Mesendoderm (in vitro differentiated cells): ENCODE measurements around the gene FAM118A.

Source experiments
- DNase-seq: peaks from one replicate; pipeline ENCODE4 v3.0.0; 2013
- H2AK5ac ChIP-seq: 2 replicates; pipeline ENCODE4 v1.6.1; 2013; ENCODE audit warnings: low read length, inconsistent platforms
- H2BK120ac ChIP-seq: 2 replicates; pipeline ENCODE4 v1.6.1; 2013; ENCODE audit warnings: low read depth, mild to moderate bottlenecking, low read length, moderate library complexity, mixed read lengths
- H2BK15ac ChIP-seq: replicated peaks from 2 replicates; pipeline ENCODE4 v1.6.1; 2013; ENCODE audit warnings: low read depth, mild to moderate bottlenecking, moderate library complexity
- H2BK5ac ChIP-seq: 2 replicates; pipeline ENCODE4 v1.6.1; 2013; ENCODE audit warnings: low read length, inconsistent platforms
- H3K18ac ChIP-seq: 2 replicates; pipeline ENCODE4 v1.6.1; 2013; ENCODE audit warnings: mild to moderate bottlenecking, low read length, mixed read lengths
- H3K23ac ChIP-seq: one replicate; pipeline ENCODE4 v1.6.1; 2013; ENCODE audit warnings: low read length
- H3K27ac ChIP-seq: 2 replicates; pipeline ENCODE4 v1.5.1; 2013; ENCODE audit warnings: low read depth, mild to moderate bottlenecking, inconsistent platforms, low read length, moderate library complexity
- H3K27me3 ChIP-seq: 2 replicates; pipeline ENCODE4 v1.6.1; 2013; ENCODE audit warnings: low read length, control low read depth, mild to moderate bottlenecking, inconsistent platforms; ENCODE audit not compliant: insufficient read depth, poor library complexity
- H3K36me3 ChIP-seq: 2 replicates; pipeline ENCODE4 v1.6.1; 2013; ENCODE audit warnings: low read length, inconsistent platforms; ENCODE audit not compliant: control insufficient read depth, insufficient read depth
- H3K4ac ChIP-seq: one replicate; pipeline ENCODE4 v1.6.1; 2013; ENCODE audit warnings: low read depth, mild to moderate bottlenecking, low read length, moderate library complexity
- H3K4me1 ChIP-seq: 2 replicates; pipeline ENCODE4 v1.6.1; 2013; ENCODE audit warnings: low read depth, low read length, inconsistent platforms; ENCODE audit not compliant: control insufficient read depth
- H3K4me2 ChIP-seq: 2 replicates; pipeline ENCODE4 v1.6.1; 2013; ENCODE audit warnings: low read length
- H3K4me3 ChIP-seq: 2 replicates; pipeline ENCODE4 v1.5.1; 2013; ENCODE audit warnings: mild to moderate bottlenecking, low read length
- H3K56ac ChIP-seq: one replicate; pipeline ENCODE4 v1.6.1; 2013; ENCODE audit warnings: low read length
- H3K79me1 ChIP-seq: 2 replicates; pipeline ENCODE4 v1.6.1; 2013; ENCODE audit warnings: low read length, inconsistent platforms
- H3K79me2 ChIP-seq: 2 replicates; pipeline ENCODE4 v1.6.1; 2013; ENCODE audit warnings: mild to moderate bottlenecking, low read length; ENCODE audit not compliant: control insufficient read depth, insufficient read depth
- H3K9ac ChIP-seq: 2 replicates; pipeline ENCODE4 v1.6.1; 2013; ENCODE audit warnings: low read length, inconsistent platforms
- H4K5ac ChIP-seq: one replicate; pipeline ENCODE4 v1.6.1; 2013; ENCODE audit warnings: low read length
- H4K8ac ChIP-seq: one replicate; pipeline ENCODE4 v1.6.1; 2013; ENCODE audit warnings: low read depth, mild to moderate bottlenecking, control low read depth, low read length, moderate library complexity
- WGBS: extraction: QIAGEN DNeasy Blood & Tissue Kit; methylation state at CpG from one replicate; pipeline ENCODE4 v1.1.7; 2013; ENCODE audit warnings: low lambda C conversion rate, missing lambda C conversion rate; ENCODE audit not compliant: insufficient coverage; ENCODE audit errors: extremely low coverage; 5-methylcytosine and 5-hydroxymethylcytosine counted together

FAM118A gene

GRCh38 chr22:45290410-45290936, 19.3 kb upstream of the FAM118A start:
- H3K27me3 ChIP-seq: no peaks in the 10 kb centered on the region
- no peak overlapping the region for H3K4me3 ChIP-seq

GRCh38 chr22:45291061-45291930, 18.4 kb upstream of the FAM118A start:
- Histone ChIP-seq H2AK5ac (no peak overlapping the region), H4K8ac (no peak overlapping the region), H3K9ac (no peak overlapping the region), H3K79me1 (no peaks in the 10 kb centered on the region), H4K5ac (no peak overlapping the region), H2BK120ac (no peak overlapping the region), H2BK5ac (no peak overlapping the region), H3K4me1 (peaks cover 3% of the 10 kb centered on the region), H3K27ac (no peak overlapping the region), H3K79me2 (no peaks in the 10 kb centered on the region), H3K23ac (no peak overlapping the region), H3K18ac (no peak overlapping the region), H3K27me3 (no peaks in the 10 kb centered on the region), H3K4ac (no peak overlapping the region), H3K4me3 (no peak overlapping the region), H3K4me2 (no peak overlapping the region), H2BK15ac (no peak overlapping the region), H3K56ac (peak overlapping the region; percentile 31), H3K36me3 (no peaks in the 10 kb centered on the region)
- DNase-seq: no peak
- WGBS: 100% methylated on average over 5 of the region's 8 CpGs

More at GRCh38 chr22:45290410-45290936, 19.3 kb upstream of the FAM118A start:
- H3K23ac ChIP-seq: no peak overlapping the region
- H3K4me2 ChIP-seq: no peak overlapping the region
- no peak overlapping the region for H3K27ac ChIP-seq
- no peak overlapping the region for H3K4ac ChIP-seq
- no peak overlapping the region for H2BK5ac ChIP-seq
- DNase-seq: peak; percentile 65
- H2AK5ac ChIP-seq: no peak overlapping the region
- H2BK120ac ChIP-seq: no peak overlapping the region
- WGBS: 100% methylated on average over 5 of the region's 18 CpGs
- H3K79me1 ChIP-seq: no peaks in the 10 kb centered on the region
- H4K8ac ChIP-seq: no peak overlapping the region
- no peaks in the 10 kb centered on the region for H3K36me3 ChIP-seq
- no peaks in the 10 kb centered on the region for H3K79me2 ChIP-seq
- H3K9ac ChIP-seq: no peak overlapping the region
- no peak overlapping the region for H3K56ac ChIP-seq
- no peak overlapping the region for H2BK15ac ChIP-seq
- no peak overlapping the region for H4K5ac ChIP-seq
- H3K18ac ChIP-seq: no peak overlapping the region
- peaks cover 3% of the 10 kb centered on the region for H3K4me1 ChIP-seq

- no CpG with 5 or more reads among the region's 9 CpGs for WGBS
- Histone ChIP-seq H3K4me2 (no peak overlapping the region), H2BK5ac (no peak overlapping the region), H3K4me1 (peaks cover 3% of the 10 kb centered on the region), H2BK15ac (no peak overlapping the region), H3K36me3 (no peaks in the 10 kb centered on the region), H3K56ac (no peak overlapping the region), H3K27me3 (no peaks in the 10 kb centered on the region), H3K4me3 (no peak overlapping the region), H3K79me2 (no peaks in the 10 kb centered on the region), H3K9ac (no peak overlapping the region), H2BK120ac (no peak overlapping the region), H3K27ac (no peak overlapping the region), H3K18ac (no peak overlapping the region), H4K8ac (no peak overlapping the region), H3K23ac (no peak overlapping the region), H3K79me1 (no peaks in the 10 kb centered on the region), H2AK5ac (no peak overlapping the region), H3K4ac (no peak overlapping the region), H4K5ac (no peak overlapping the region)
- DNase-seq: no peak
Measured at GRCh38 chr22:45291931-45292290, 17.8 kb upstream of the FAM118A start.

DNA sequence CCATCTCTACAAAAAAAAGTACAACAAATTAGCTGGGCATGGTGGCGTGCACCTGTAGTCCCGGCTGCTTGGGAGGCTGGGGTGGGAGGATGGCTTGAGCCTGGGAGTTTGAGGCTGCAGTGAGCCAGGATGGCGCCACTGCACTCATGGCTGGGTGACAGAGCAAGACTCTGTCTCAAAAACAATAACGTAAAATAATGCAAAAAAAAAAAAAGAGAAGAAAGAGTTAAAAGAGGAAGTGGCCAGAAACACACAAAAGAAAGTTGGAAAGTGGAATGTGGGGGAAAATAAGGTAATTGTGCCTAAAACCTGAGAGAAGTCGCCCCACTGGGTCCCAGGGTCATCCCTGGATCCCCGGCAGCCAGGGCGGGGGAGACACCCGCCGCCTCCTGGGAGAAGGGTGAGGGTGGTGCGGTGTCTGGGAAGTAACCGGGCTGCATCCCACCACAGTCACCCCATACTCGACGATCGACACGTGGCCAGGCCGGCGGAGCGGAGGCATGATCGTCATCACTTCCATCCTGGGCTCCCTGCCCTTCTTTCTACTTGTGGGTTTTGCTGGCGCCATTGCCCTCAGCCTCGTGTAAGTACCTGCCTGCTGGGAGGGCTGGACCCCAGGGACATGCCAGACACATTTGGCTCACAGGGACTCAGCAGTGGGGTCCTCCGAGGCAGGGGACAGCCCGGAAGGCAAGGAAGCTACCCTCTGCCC, 16.8 kb upstream of the FAM118A start:
- Histone ChIP-seq H3K4me2 (no peak overlapping the region), H2BK5ac (no peak overlapping the region), H2BK120ac (no peak overlapping the region), H3K4me1 (peaks cover 3% of the 10 kb centered on the region), H3K23ac (no peak overlapping the region), H4K8ac (no peak overlapping the region), H3K18ac (no peak overlapping the region), H3K27me3 (no peaks in the 10 kb centered on the region), H3K79me2 (no peaks in the 10 kb centered on the region), H3K9ac (no peak overlapping the region), H3K36me3 (no peaks in the 10 kb centered on the region), H3K79me1 (no peaks in the 10 kb centered on the region), H3K4me3 (no peak overlapping the region), H2AK5ac (no peak overlapping the region), H4K5ac (no peak overlapping the region), H3K4ac (no peak overlapping the region), H2BK15ac (no peak overlapping the region), H3K27ac (no peak overlapping the region), H3K56ac (no peak overlapping the region)
- no peak for DNase-seq
- WGBS: no CpG with 5 or more reads among the region's 23 CpGs

DNA sequence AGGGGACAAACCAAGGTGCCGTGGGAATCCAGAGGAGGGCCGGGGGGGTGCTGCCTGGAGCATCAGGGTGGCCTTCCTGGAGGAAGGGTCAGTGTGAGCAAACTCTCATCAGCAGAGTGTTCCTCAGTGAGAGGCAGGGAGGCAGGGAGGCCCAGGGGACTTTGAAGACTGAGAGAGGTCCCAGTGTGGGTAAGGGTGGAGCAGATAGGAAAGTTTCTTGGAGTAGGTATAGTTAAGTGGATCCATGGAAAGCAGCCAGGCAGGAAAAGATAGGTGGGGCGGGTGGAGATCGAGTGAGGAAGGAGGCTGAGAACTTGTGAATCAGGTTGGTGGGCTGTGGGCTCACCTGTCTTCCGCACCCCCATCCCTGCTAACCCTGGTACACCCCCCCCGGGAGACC, 15.7 kb upstream of the FAM118A start:
- H3K36me3 ChIP-seq: no peaks in the 10 kb centered on the region
- H3K23ac ChIP-seq: no peak overlapping the region
- no CpG with 5 or more reads among the region's 6 CpGs for WGBS
- no peak overlapping the region for H4K5ac ChIP-seq
- no peak overlapping the region for H3K27ac ChIP-seq
- no peak overlapping the region for H3K56ac ChIP-seq
- H2BK120ac ChIP-seq: no peak overlapping the region
- H3K27me3 ChIP-seq: no peaks in the 10 kb centered on the region
- no peak overlapping the region for H4K8ac ChIP-seq
- no peak overlapping the region for H2BK15ac ChIP-seq
- no peak overlapping the region for H3K18ac ChIP-seq
- H3K4me3 ChIP-seq: no peak overlapping the region
- no peaks in the 10 kb centered on the region for H3K79me2 ChIP-seq
- H3K4me2 ChIP-seq: no peak overlapping the region
- no peak for DNase-seq
- H3K4ac ChIP-seq: no peak overlapping the region
- no peaks in the 10 kb centered on the region for H3K79me1 ChIP-seq
- no peak overlapping the region for H2AK5ac ChIP-seq
- no peak overlapping the region for H3K9ac ChIP-seq
- H3K4me1 ChIP-seq: peaks cover 5% of the 10 kb centered on the region
- no peak overlapping the region for H2BK5ac ChIP-seq
